Measurements from ENCODE around the gene HYAL2. TPM values are rescaled to one million over a fixed set of nuclear protein-coding genes. Genes with fewer than 3 reads are reported as not detected.

HYAL2 gene
- total RNA-seq, 1 experiment from 2014 or later = 29.6 TPM

DNA sequence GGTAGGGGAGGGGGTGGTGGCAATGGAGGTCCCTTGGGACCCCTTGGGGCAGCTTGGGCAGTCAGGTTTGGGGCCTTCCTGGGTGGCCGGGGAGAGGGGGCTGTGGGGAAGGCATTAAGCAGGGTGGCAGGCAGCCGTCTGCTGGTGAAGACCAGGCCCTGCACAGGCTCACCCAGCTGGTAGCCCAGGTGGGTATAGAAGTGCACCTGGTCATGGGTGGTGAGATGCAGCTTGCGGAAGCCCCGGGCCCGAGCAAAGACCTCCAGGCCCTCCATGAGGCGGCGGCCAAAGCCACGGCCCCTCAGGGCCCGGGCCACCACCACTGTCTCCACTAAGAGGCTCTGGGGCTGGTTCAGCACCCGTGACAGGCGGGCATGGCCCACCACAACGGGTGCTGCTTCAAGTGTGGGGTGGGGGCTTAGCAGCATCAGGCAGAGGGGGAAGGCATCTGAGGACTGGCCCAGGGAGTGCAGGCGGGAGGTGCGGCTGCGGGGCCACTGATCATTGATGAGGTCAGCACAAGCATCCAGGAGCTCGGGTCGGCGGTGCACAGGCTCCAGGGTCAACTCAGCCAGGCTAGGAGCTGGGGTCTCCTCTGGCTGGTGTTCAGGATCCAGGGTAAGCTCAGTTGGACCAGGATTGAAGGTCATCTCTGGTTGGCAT is 25.7 kb downstream of the HYAL2 start:
- Histone ChIP-seq H2AFZ (no peak overlapping the region), H3K27ac (no peak overlapping the region), H3K9me3 (ENCODE audit: insufficient read depth, low read depth) (no peaks in the 10 kb centered on the region), H4K20me1 (ENCODE audit: insufficient read depth) (no peaks in the 10 kb centered on the region), H3K36me3 (ENCODE audit: low read depth) (no peaks in the 10 kb centered on the region), H3F3A (ENCODE audit: insufficient read depth, low read depth) (peaks cover 9% of the 10 kb centered on the region; the same call in 1 of the 2 replicates), H3K4me1 (replicated peaks; ENCODE audit: insufficient read depth) (peaks cover 26% of the 10 kb centered on the region), H3K9me2 (ENCODE audit: insufficient read depth) (no peaks in the 10 kb centered on the region), H3K27me3 (ENCODE audit: insufficient read depth, low read depth) (no peaks in the 10 kb centered on the region), H3K4me2 (no peak overlapping the region), H3K4me3 (no peak overlapping the region), H3K79me2 (ENCODE audit: low read depth) (peaks cover 12% of the 10 kb centered on the region)
- intact Hi-C loops (cut with micrococcal nuclease; ENCODE audit: unreplicated experiment) = no loop called here
- no TSS peak for BruUV-seq (replicated peaks)
- ChIA-PET CTCF (no interaction called here), POLR2A (ENCODE audit: unreplicated experiment) (no interaction called here)
- TF ChIP-seq CTCF (conservative IDR thresholded peaks at IDR 0.05) = no peak
- no peak for TF ChIP-seq EZH2 (IDR thresholded peaks at IDR 0.05; ENCODE audit: low read depth)
- no peak for DNase-seq

DNA sequence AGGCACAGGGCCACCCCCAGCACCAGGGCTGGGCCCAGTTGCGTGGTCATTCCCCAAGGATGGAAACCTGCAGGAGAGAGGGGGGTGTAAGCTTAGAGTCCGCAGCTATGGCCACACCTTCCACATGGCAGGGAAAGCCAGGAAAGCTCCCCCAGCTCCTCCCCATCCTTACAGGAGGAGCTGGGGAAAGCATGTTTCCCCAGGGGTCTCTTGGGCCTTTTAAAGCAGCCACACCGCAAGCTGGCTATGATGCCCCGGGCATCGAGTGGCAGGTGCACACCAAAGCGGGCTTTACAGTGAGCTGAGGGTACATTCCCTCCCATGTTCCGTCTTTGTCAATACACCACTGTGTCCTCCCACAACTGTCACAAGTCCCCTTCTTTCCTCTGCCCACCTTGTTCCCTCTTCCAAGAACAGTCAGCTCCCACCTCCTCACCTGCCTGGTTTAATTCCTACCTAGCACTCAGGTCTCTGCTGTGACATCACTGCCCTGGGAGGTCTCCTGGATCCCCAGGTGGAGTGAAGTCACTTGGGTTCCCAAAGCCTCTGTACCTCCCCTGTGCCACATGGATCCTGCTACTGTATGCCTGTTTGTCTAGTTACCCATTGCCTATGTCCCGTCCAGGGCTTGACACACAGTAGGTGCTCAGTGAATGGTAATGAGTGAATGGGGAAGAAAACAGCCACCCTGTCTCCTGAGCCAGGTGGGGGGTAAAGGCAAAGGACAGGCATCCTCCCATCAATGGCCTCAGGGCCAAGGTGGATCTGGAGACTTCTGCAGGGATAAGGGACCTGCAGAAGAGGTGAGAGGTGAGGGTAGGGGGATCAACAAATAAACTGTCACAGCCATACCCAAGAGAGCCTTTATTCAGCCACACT is 26.8 kb downstream of the HYAL2 start:
- CTCF ChIA-PET = no interaction called here

More for the DNA sequence above, 26.8 kb downstream of the HYAL2 start:
- no peaks in the 10 kb centered on the region for H3K9me2 ChIP-seq (ENCODE audit: insufficient read depth)
- H3F3A ChIP-seq (ENCODE audit: insufficient read depth, low read depth) = peaks cover 9% of the 10 kb centered on the region; the same call in 1 of the 2 replicates
- POLR2A ChIA-PET (ENCODE audit: unreplicated experiment) = no interaction called here
- H3K79me2 ChIP-seq (ENCODE audit: low read depth) = peaks cover 22% of the 10 kb centered on the region
- no peaks in the 10 kb centered on the region for H3K9me3 ChIP-seq (ENCODE audit: insufficient read depth, low read depth)
- intact Hi-C loops (cut with micrococcal nuclease; ENCODE audit: unreplicated experiment) = no loop called here
- no peak for DNase-seq
- TF ChIP-seq EZH2 (IDR thresholded peaks at IDR 0.05; ENCODE audit: low read depth) (no peak), CTCF (conservative IDR thresholded peaks at IDR 0.05) (no peak)
- H2AFZ ChIP-seq = no peak overlapping the region
- H3K4me2 ChIP-seq = no peak overlapping the region
- no TSS peak for BruUV-seq (replicated peaks)
- H3K4me1 ChIP-seq (replicated peaks; ENCODE audit: insufficient read depth) = peaks cover 29% of the 10 kb centered on the region
- H3K27me3 ChIP-seq (ENCODE audit: insufficient read depth, low read depth) = no peaks in the 10 kb centered on the region
- no peak overlapping the region for H3K27ac ChIP-seq
- H3K4me3 ChIP-seq = no peak overlapping the region
- H3K36me3 ChIP-seq (ENCODE audit: low read depth) = no peaks in the 10 kb centered on the region
- H4K20me1 ChIP-seq (ENCODE audit: insufficient read depth) = no peaks in the 10 kb centered on the region

Measured in PC-9 (cell line).